Smooth muscle cell (in vitro differentiated cells): ENCODE measurements around the gene CBLN1. TPM values are rescaled to one million over a fixed set of nuclear protein-coding genes. Genes with fewer than 3 reads are reported as not detected.

ENCODE experiments used
- DNase-seq: peaks from one replicate; lab custom pipeline; 2025; ENCODE audit not compliant: unreplicated experiment; lab: John Stamatoyannopoulos, UW
- H2AFZ ChIP-seq: fragments of 200-600 bp; sonication (generic); 2 replicates; pipeline ENCODE4 v1.6.0; 2016; ENCODE audit warnings: antibody characterized with exemption, low read depth, mild to moderate bottlenecking
- H3F3A ChIP-seq: fragments of 200-600 bp; sonication (generic); 2 replicates; pipeline ENCODE4 v1.6.0; 2017; ENCODE audit warnings: antibody characterized with exemption, low read depth
- H3K27ac ChIP-seq: fragments of 200-600 bp; sonication (generic); 2 replicates; pipeline ENCODE4 v1.5.1; 2016; ENCODE audit warnings: low read depth, mild to moderate bottlenecking
- H3K27me3 ChIP-seq: fragments of 200-600 bp; sonication (generic); 2 replicates; pipeline ENCODE4 v1.6.1; 2016; ENCODE audit warnings: low read depth, mild to moderate bottlenecking
- H3K36me3 ChIP-seq: fragments of 200-600 bp; sonication (generic); 2 replicates; pipeline ENCODE4 v1.5.1; 2016; ENCODE audit warnings: low read depth
- H3K4me1 ChIP-seq: fragments of 200-600 bp; sonication (generic); 2 replicates; pipeline ENCODE4 v1.5.1; 2016; ENCODE audit warnings: low read depth
- H3K4me2 ChIP-seq: fragments of 200-600 bp; sonication (generic); 2 replicates; pipeline ENCODE4 v1.6.0; 2016; ENCODE audit warnings: mild to moderate bottlenecking
- H3K4me3 ChIP-seq: fragments of 200-600 bp; sonication (generic); 2 replicates; pipeline ENCODE4 v1.5.1; 2016; ENCODE audit warnings: mild to moderate bottlenecking
- H3K79me2 ChIP-seq: fragments of 200-600 bp; sonication (generic); 2 replicates; pipeline ENCODE4 v1.6.0; 2016; ENCODE audit warnings: low read depth, mild to moderate bottlenecking
- H3K9ac ChIP-seq: fragments of 200-600 bp; sonication (generic); 2 replicates; pipeline ENCODE4 v1.6.0; 2016; ENCODE audit warnings: low read depth
- H3K9me3 ChIP-seq: fragments of 200-600 bp; sonication (generic); replicated peaks from 2 replicates; pipeline ENCODE4 v1.5.1; 2016; ENCODE audit warnings: low read depth
- H4K20me1 ChIP-seq: fragments of 200-600 bp; sonication (generic); 2 replicates; pipeline ENCODE4 v1.6.0; 2016; ENCODE audit warnings: low read depth
- CTCF ChIP-seq: fragments of 200-600 bp; sonication (generic); IDR thresholded peaks from 2 replicates; pipeline ENCODE4 v1.5.1; 2017; ENCODE audit warnings: borderline replicate concordance, mild to moderate bottlenecking, antibody characterized with exemption; ENCODE audit not compliant: insufficient read depth, poor library complexity, severe bottlenecking
- WGBS: methylation state at CpG from one replicate; pipeline ENCODE4 v1.1.7; 2016; ENCODE audit warnings: low lambda C conversion rate; 5-methylcytosine and 5-hydroxymethylcytosine counted together
- polyA plus RNA-seq: library from polyadenylated mRNA; unstranded; fragments of >200 nt; fragmentation: Nextera tagmentation; extraction: Ambion mirVana; gene quantifications from 2 replicates; pipeline ENCODE4 v1.2.1, GENCODE V29; 2016
- total RNA-seq: library from RNA; depleted of rRNA; stranded (reverse); fragments of >200 nt; gene quantifications from 2 replicates; pipeline ENCODE4 v1.2.3, GENCODE V29; 2014

CBLN1 gene
- total and polyA plus RNA-seq, 2 experiments from 2014 or later, result not detected

GRCh38 chr16:49307176-49307575 lies 25.5 kb upstream of the CBLN1 start:
- no peak overlapping the region for H3K27ac ChIP-seq
- no peak overlapping the region for H3K4me3 ChIP-seq
- TF ChIP-seq CTCF, result no peak
- H3F3A ChIP-seq, result no peaks in the 10 kb centered on the region
- no peaks in the 10 kb centered on the region for H3K36me3 ChIP-seq
- H3K4me2 ChIP-seq, result no peak overlapping the region
- no peaks in the 10 kb centered on the region for H4K20me1 ChIP-seq
- no peak overlapping the region for H3K9ac ChIP-seq
- WGBS, result 69% methylated on average over 2 of the region's 2 CpGs
- H2AFZ ChIP-seq, result no peak overlapping the region
- DNase-seq, result no peak
- no peaks in the 10 kb centered on the region for H3K4me1 ChIP-seq
- peaks cover 5% of the 10 kb centered on the region for H3K27me3 ChIP-seq
- no peaks in the 10 kb centered on the region for H3K79me2 ChIP-seq
- H3K9me3 ChIP-seq, result no peaks in the 10 kb centered on the region

GRCh38 chr16:49305406-49305805 lies 23.8 kb upstream of the CBLN1 start:
- no peak overlapping the region for H2AFZ ChIP-seq
- H3K9me3 ChIP-seq, result no peaks in the 10 kb centered on the region
- H3K4me2 ChIP-seq, result no peak overlapping the region
- H3K9ac ChIP-seq, result no peak overlapping the region
- no peak overlapping the region for H3K4me3 ChIP-seq
- H3F3A ChIP-seq, result no peaks in the 10 kb centered on the region
- H3K79me2 ChIP-seq, result no peaks in the 10 kb centered on the region
- no peaks in the 10 kb centered on the region for H4K20me1 ChIP-seq
- H3K27ac ChIP-seq, result no peak overlapping the region
- H3K27me3 ChIP-seq, result no peaks in the 10 kb centered on the region
- no peak for DNase-seq
- TF ChIP-seq CTCF, result no peak
- no peaks in the 10 kb centered on the region for H3K36me3 ChIP-seq
- no peaks in the 10 kb centered on the region for H3K4me1 ChIP-seq

GRCh38 chr16:49292413-49292812 lies 10.8 kb upstream of the CBLN1 start:
- no peaks in the 10 kb centered on the region for H3F3A ChIP-seq
- WGBS, result 81% methylated on average over 2 of the region's 2 CpGs
- H3K27me3 ChIP-seq, result peaks cover 17% of the 10 kb centered on the region
- no peaks in the 10 kb centered on the region for H3K36me3 ChIP-seq
- H3K4me1 ChIP-seq, result no peaks in the 10 kb centered on the region
- TF ChIP-seq CTCF, result no peak
- H3K27ac ChIP-seq, result no peak overlapping the region
- H3K4me3 ChIP-seq, result no peak overlapping the region
- no peak for DNase-seq
- H3K9ac ChIP-seq, result no peak overlapping the region
- no peak overlapping the region for H3K4me2 ChIP-seq
- H3K79me2 ChIP-seq, result no peaks in the 10 kb centered on the region
- H2AFZ ChIP-seq, result no peak overlapping the region
- H4K20me1 ChIP-seq, result no peaks in the 10 kb centered on the region
- H3K9me3 ChIP-seq, result no peaks in the 10 kb centered on the region

- Histone ChIP-seq H3K27ac (no peak overlapping the region), H3K9ac (no peak overlapping the region), H3K9me3 (no peaks in the 10 kb centered on the region), H3K27me3 (peaks cover 58% of the 10 kb centered on the region), H3F3A (no peaks in the 10 kb centered on the region), H3K4me1 (peaks cover 4% of the 10 kb centered on the region), H3K4me3 (no peak overlapping the region), H3K79me2 (no peaks in the 10 kb centered on the region), H4K20me1 (no peaks in the 10 kb centered on the region), H3K4me2 (no peak overlapping the region), H2AFZ (no peak overlapping the region), H3K36me3 (no peaks in the 10 kb centered on the region)
- DNase-seq, result no peak
- no peak for TF ChIP-seq CTCF
- WGBS, result 16% methylated on average over 3 of the region's 3 CpGs
Measured at GRCh38 chr16:49287572-49287971, 5.9 kb upstream of the CBLN1 start.
